Ammon's horn (tissue), 1 donor: Measurements from ENCODE around the gene MCTP1.

Experiments used
- DNase-seq: peaks from one replicate; pipeline ENCODE4 v3.0.0-alpha.2; 2016; ENCODE audit warnings: low spot score

Gene MCTP1

DNA sequence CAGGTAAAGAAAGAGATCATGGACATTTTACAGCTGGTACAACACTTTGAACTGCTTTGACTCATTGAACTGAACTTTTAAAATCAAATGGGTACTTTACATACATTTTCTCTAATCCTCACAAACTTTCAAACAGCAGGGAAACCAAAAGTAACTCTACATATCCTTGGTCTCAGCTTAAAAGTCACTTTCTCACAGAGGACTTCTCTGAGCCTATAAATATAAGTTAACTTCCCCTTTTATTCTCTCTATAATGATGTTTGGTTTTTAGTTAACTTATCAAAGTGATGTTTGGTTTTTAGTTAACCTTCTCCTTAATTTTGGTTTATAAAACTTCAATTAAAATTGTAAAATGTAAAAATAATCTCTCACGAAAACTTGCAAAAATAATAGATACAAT lies 209.8 kb downstream of the MCTP1 start:
- no peak for DNase-seq

DNA sequence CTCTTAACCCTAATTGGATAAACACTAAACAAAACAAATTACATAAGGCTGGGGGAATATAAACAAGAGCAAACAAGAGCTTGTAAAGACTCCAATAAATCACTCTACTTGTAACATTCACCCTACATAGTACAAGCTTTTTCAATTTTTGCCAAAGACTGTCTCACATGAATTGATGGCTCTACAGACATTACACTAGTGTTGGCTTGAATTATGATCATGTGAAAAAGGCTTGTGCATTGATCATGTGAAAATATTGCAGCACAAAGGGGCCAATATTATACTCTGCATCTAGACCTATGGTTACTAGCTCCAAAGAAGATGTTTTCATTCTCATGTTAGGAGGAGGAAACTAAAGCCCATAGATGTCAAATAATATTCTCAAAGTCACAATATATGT lies 212.6 kb downstream of the MCTP1 start:
- DNase-seq: no peak

DNA sequence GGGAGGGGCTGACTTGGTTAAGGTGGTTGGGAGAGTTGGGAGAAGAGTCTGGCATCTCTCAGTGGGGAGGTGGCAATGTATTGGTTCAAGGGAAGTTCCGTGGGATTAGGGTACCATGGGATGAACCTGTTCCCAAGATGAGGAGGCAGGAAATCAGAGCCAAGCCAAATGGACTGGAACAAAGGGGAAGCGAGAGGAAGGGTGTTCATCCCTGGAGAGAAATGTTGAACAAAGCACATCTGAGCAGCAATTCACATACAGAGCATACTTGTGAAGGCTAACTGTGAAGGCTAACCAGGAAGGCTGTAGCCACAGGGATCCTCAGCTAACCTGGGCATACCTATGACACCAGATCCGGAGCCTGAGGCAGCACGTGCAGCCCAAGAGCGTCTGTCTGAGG lies 214.0 kb downstream of the MCTP1 start:
- no peak for DNase-seq

DNA sequence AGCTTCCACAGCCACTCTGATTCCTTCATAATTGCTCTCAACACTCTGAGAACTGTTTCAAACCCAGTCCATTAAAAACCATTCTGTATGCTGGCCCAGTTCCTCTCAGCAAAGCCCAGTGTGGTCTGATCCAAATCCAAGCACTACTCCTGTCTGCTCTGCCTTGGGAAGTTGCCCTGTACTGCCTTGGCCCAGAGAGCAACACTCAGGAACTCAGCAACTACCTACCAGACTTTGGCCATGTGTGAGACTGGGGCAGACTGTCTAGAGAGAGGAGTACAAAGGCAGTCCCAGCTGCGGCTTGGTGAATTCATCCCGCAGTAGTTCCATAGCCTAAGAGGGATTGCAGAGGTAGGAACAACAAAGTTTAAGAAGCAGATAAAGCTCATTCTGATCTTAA lies 214.4 kb downstream of the MCTP1 start:
- no peak for DNase-seq

DNA sequence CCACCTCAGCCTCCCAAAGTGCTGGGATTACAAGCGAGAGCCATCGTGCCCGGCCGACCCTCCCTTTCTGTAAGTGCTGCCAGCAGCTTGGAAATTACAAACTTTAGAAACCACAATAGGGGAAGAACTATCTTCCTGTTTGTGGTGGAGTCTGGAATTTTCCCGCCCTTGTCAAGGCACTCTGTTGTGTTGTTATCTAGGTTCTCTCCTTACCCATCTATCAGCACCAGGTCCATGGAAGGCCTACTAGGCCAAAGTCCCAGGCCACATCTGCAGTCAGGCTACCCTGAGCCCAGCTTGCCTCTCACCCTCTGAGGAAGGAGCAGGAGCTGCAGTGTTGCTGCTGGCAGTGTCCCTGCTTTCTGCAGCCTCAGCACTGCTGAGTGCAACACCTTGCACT lies 214.9 kb downstream of the MCTP1 start:
- DNase-seq: no peak

DNA sequence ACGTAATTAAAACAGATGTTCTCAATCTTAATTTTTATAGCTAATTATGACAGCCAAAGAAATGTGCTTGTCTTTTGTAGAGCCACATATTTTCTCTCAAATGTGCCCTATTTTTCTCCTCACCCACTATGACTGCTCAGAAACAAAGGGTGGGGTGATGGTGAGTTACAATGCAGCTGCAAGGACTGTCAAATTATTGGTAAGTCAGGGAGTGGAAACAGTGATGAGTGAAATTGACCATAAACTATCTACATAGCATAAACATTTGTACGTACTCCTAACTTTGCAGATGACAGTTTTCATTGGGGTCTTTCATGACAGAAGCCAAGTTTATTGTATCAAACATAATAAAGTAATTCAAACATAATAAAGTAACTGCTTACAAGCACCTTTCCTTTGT lies 215.9 kb downstream of the MCTP1 start:
- DNase-seq: no peak

DNA sequence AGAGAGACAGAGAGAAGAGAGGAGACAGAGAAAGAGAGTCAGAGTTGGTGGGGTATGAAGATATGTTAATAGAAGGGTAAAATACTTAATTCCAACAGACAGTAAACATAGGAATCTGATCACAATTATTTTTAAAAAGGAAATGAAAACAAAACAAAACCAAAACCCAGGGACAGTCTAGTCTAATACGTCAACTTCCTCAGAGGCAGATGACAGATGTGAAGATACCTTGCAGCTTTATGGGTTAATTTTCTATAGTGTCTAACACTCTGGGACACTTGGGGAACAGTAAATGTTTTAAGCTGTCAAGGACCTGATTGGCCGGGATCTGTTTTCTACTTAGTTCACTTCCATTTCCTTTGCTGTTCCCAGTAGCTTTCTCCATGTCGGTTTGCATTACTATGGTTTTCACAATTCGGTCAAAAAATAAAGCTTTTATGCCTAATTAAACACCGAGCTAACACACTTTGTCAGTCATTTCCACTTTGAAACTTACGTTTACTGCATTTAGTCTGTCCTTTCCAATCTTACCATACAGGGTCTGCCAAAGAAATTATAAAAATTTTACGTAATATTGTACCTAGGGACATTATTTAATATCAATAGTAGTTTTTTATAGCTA lies 216.5 kb downstream of the MCTP1 start:
- DNase-seq: no peak

DNA sequence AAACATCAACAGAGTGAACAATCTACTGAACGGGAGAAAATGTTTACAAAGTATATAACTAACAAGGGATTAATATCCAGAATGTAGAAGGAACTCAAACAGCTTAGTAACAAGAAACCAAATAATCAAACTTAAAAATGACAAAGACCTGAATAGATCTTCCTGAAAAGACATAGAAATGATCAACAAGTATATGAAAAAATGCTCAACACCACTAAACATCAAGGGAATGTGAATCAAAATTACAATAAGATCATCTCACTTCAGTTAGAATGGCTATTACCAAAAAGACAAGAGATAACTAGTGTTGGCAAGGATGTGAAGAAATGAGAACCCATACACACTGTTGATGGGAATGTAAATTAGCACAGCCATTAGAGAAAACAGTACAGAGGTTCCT lies 218.8 kb downstream of the MCTP1 start:
- no peak for DNase-seq

DNA sequence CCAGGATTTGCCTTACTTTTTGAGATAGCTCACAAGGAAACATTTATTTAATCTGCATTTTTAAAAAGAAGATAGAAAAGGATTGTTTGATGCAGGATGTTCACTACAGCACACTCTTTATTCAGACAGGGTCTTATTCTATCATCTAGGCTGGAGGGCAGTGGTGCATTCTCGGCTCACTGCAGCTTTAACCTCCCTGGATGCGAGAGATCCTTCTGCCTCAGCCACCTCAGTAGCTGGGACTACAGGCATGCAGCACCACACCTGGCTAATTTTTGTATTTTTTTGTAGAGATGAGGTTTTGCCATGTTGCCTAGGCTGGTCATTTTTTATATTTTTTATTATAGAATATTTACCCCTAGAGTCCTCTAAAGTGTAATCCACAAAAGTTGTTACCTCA lies 221.4 kb downstream of the MCTP1 start:
- DNase-seq: no peak

DNA sequence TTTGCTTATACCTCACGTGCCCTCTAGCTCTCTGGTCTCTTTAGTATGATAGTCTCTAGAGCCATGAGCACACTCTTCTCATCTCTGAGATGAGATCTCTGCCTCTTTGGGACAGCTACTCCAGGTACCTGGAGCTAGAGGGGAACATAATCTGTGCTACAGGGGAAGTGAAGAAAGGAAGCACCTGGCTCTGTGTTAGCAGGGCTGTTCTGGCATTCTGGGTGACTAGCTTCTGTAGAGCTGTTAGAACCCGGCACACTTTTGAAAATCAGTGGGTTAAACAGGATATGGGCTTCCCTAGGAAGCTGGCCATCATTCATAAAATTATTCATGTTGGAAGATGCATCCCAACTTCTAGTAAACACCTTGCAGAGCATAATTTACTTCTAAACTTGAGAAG lies 224.8 kb downstream of the MCTP1 start:
- DNase-seq: no peak

DNA sequence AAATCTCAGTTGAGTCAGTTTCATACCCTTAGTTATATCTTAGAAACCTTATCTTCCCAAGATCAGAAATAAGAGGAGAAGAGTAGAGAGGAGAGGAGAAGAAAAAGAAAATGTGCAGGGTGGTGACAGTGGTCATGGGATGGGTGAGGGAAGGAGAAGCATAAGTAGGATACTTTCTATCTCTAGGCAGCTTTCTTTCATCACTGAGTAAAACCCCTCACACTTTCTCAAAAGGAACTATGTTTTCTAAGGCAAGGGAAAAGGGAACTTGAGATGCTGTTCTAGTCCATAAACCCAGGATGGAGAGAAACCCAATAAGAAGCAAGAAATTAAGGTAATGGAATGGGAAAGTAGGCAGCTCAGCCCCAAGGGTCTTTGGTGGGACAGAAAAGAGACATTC lies 225.3 kb downstream of the MCTP1 start:
- DNase-seq: no peak

DNA sequence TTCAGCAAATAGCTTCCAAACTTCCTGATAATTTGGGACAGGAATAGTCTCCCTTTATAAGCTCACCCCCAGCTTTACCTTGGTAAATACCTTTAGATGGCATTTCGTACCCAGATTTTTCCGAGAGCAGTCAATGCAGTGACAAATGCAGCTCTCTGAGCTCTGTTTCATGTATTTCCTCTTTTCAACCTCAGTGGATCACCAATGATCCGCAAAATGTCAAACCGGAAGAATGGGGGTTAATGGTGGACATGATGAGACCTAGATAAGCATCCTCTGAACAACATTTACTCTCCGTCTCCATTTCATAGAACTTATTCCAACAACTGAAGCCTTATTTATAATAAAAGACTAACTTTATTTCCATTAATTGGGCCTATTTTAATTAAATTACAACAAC lies 227.3 kb downstream of the MCTP1 start:
- DNase-seq: no peak

DNA sequence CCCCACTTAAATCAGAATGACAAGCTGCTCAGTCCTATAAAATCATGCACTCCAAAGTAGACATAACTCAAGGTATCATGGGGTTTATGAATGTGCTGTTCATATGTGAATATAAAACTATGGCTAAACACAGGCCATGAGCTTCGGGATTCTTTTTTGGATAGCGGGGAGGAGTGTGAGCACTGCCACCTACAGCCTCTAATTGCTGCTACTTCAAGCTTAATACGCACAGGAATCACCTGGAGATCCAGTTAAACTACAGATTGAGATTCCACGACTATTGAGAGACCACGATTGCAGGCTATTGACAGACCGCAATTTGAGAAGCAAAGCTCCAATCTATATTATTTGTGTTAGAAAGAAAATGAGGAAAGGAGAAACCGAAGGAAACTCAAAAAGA lies 231.6 kb downstream of the MCTP1 start:
- DNase-seq: no peak

DNA sequence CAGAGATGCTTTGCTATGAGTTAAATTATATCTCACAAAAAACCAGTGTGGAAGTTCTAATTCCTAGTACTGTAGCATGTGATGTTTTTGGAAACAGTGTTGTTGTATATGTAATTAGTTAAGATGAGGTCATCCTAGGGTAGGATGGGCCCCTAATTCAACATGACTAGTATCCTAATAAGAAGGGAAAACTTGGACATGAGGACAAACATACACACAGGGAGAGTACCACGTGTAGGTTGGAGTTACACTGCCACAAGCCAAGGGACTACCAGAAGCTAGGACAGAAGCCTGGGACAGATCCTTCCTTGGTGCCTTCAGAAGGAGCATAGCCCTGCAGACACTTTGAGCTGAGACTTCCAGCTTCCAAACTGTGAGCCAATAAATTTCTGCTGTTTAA lies 234.2 kb downstream of the MCTP1 start:
- DNase-seq: no peak

DNA sequence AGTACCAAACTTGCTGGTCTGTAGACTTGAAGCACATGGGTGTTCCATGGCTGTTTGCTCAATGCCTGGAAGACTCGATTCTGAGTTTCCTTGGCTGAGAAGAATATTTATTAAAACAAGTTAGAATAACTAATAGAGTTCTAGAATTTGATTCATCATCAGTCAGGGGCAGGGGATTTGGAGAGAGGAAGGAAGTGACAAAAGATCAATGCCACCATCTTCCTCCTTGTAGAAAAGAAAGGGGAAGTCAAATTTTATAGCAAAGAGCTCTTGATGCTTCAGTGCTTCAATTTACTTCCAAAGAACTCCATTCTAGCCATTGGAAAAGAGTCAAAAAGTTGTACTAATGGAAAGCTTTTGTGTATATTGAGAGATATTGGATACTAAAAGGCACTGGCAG lies 236.3 kb downstream of the MCTP1 start:
- DNase-seq: no peak

DNA sequence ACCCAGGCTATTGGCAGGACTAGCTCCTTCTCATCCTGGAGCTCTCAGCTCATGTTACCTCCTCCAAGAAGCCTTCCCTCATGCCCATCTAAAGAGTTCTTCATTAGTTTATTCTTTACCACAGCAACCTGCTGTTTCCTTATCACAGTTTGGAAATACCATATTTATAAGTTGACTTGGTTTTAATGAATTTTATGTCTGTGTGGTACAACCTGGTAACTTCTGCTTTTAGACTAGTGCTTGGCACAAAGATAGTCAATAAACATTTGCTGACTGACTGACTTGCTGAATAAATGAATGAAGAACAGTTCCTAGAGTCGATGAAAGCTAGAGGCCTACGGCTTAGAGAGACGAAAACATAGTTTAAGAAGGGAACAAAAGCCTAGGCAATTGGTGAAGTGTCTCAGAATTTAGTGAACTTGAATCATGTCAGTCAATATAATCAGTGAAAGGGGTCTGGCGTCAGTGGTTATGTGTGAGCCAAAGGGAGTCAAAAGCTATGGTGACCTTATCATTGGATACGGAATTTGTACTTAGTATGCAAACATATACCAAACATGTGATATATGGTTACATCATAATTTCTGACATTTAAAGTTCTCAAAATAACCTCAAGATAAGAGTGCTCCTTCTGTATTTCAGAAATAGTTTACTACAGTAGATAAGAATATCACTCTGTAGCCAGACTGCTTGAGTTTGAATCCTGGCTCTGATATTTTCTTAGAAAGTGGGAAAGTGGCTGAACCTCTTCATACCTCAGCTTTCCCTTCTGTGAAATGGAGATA lies 239.5 kb downstream of the MCTP1 start:
- no peak for DNase-seq

DNA sequence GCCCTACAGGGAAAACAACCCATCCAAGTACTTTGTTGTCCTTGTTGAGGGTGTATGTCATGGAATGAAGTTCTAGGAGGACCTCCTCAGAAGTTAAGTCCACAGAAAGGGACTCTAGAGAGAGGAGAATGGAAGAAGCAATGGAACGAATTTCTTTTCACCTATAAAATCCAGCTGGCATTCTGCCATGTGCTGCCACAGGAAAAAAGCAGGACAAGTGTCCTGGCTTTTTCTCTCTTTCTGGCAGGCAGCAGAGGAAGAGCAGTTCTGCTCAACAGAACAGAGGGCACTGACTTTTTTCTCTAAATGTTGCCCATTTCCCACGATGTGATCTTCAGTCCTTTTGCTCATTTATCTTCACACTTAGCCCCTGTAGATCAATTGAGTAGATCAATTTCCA lies 240.8 kb downstream of the MCTP1 start:
- no peak for DNase-seq

DNA sequence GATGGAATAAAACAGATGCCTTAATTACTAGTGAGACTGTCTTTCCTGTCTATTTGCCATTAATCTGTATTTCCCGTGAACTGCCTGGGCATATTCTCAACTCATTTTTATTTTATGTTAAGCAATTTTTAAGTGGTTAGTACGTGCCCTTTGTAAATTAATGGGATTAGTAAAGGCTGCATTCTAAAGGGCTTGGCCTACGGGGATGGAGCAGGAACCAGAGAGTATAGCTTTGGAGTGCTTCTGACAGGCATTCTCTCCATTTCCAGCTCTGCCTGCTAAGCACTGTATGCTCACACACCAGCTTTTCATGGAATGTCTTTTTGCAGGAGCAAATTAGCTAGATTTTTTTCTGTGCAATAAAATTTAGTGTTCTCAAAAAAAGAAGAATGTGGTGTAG lies 241.2 kb downstream of the MCTP1 start:
- no peak for DNase-seq

DNA sequence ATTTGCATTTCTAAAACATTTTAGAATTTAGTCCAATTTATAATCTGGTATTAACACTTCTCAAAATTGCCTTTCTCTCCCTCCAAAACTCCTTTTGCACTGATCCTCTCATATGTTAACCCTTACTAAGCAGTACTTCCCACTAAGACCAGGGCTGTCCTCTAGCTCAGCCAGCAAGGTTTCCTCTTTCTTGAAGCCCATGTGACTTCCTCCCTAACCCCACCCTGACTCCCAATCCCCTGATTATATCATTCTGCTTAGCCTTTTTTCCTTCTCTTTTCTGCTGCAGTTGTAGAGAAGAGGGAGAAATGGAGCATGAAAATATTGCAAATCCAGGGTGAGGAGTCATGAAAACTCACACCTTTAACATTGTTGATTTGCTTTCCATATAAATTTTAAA lies 241.7 kb downstream of the MCTP1 start:
- DNase-seq: no peak

DNA sequence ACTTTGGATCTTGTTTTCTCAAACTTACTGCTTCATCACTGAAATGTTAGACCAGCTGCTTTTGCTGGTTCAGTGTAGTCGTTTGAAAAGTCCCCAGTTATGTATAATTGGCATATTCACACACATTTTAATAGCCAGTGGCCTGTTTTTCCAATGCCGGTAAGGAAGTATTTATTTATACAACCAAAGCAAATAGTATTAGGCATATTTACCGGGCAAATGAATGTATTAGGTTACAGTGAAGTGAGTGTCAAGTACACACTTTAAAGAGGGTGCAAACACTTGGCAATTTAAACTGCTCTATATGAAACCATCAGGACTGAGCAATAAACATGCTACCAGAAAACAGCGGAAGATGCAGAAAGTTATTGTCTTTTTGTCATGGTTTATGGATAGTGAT lies 242.9 kb downstream of the MCTP1 start:
- no peak for DNase-seq

DNA sequence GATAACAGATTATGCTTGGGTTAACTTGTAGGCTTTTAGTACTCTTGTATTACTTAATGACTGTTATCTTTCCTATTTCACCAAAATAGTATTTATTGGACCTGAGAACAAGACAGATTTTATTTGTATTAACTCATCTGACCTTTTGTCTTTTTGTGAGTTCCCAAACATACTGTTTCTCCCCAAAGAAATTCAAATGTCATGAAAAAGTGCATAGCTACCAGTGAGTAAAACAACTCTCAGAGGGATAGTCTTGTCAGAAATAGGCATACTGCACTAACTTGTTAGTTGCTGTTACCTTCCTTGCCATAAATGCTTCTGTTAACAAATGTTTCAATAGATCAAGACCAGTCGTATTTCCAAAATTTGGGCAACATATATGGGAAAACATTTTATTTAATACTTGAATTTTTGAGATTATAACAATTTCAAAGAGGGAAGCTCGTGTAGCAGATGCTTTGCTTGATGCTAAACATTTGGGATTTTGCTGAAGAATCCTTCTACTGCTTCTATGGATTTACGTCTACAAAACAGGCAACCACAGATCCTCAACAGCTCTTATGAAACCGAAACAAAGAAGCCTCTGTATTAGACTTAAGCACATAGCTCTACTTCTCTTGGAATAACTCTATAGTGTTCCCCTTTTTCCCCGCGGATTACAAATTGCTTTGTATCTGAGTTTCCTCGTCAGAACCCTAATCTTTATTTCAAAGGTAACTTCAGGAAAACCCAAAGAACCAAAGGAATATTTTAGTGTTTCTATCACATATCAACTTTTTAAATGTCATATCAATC lies 248.8 kb downstream of the MCTP1 start:
- DNase-seq: no peak

DNA sequence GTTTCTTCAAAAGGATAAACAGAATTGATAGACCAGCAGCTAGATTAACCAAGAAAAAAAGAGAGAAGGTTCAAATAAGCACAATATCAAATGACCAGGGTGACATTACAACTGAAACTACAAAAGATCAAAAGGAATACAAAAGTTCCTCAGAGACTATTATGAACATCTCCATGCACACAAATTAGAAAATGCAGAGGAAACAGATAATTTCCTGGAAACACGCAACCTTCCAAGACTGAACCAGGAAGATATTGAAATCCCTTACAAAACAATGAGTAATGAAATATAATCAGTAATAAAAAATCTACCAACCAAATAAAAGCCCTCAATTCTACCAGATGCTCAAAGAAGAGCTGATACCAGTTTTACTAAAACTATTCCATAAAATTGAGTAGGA lies 252.1 kb downstream of the MCTP1 start:
- no peak for DNase-seq
